ENCODE measurements around the gene KCNK17. TPM values are rescaled to one million over a fixed set of nuclear protein-coding genes. Genes with fewer than 3 reads are reported as not detected.

KCNK17 gene
- total and polyA plus RNA-seq, 2 of the 8 experiments (the other 6 are each of a cell fraction or from before 2014, with no cell fraction given) = 2.9 to 3.4 TPM

DNA sequence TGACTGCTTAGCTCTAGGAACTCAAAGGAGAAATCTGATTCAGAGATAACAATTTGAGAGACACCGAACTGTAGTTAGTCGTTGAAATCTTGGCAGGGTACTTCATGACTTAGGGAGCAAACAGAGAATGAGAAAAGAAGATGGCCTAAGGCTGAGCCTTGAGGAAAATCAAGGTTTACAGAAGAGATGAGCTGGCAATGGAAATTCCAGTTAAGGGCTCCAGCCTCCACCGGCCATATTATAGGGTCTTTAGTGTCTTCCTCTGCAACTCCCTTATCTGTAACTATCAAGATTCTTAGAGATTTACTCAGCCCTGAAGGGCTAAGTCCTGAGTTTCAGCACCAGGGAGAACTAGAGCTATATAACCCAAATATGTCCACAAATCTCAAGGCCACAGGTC, 26.6 kb downstream of the KCNK17 start:
- Histone ChIP-seq H4K8ac (ENCODE audit: extremely low read depth, insufficient read depth, low read length) (no peak overlapping the region), H3K4ac (replicated peaks; ENCODE audit: insufficient read length, low read depth, low read length) (no peak overlapping the region), H3K79me2 (ENCODE audit: control insufficient read depth in 1 of 2, insufficient read depth in 2 of 2, low read length in 2 of 2) (no peaks in the 10 kb centered on the region), H3K4me2 (ENCODE audit: insufficient read depth in 1 of 2, low read depth in 2 of 2, low read length in 2 of 2) (no peak overlapping the region), H3K79me1 (ENCODE audit: low read depth, low read length) (no peaks in the 10 kb centered on the region), H3K27me3 (replicated peaks in 1 of 4; ENCODE audit: control insufficient read depth in 3 of 4, extremely low read depth in 1 of 4, insufficient read depth in 3 of 4, low read length in 3 of 4) (peaks cover 0 to 5% (median under 1%) of the 10 kb centered on the region in 4 experiments; a peak in 3 of 7 replicates), H3K23me2 (ENCODE audit: low read depth, low read length) (no peaks in the 10 kb centered on the region; the same call in none of the 2 replicates), H4K20me1 (replicated peaks in 1 of 2; ENCODE audit: control insufficient read depth in 1 of 2, insufficient read depth in 2 of 2, low read length in 2 of 2) (no peaks in the 10 kb centered on the region), H3K36me3 (ENCODE audit: control insufficient read depth in 2 of 4, insufficient read depth in 4 of 4, low read length in 3 of 4) (no peaks in the 10 kb centered on the region), H4K5ac (ENCODE audit: insufficient read length, low read depth, low read length) (no peak overlapping the region), H3K4me3 (ENCODE audit: extremely low read depth in 1 of 4, insufficient read depth in 2 of 4, low read depth in 3 of 4, low read length in 4 of 4) (no peak overlapping the region), H2BK15ac (ENCODE audit: low read length) (no peak overlapping the region), H2AFZ (ENCODE audit: low read length) (no peak overlapping the region), H4K91ac (replicated peaks; ENCODE audit: insufficient read length, low read length) (no peak overlapping the region), H2BK20ac (ENCODE audit: low read length) (no peak overlapping the region), H3K23ac (ENCODE audit: insufficient read length) (no peak overlapping the region), H3K56ac (replicated peaks; ENCODE audit: insufficient read length, low read depth, low read length) (no peak overlapping the region), H3K27ac (ENCODE audit: low read depth, low read length) (no peak overlapping the region), H3K9me3 (ENCODE audit: insufficient read depth in 2 of 2, low read depth in 1 of 2, low read length in 1 of 2) (no peaks in the 10 kb centered on the region), H3K18ac (ENCODE audit: extremely low read depth, low read length) (no peak overlapping the region), H3K4me1 (replicated peaks in 1 of 4; ENCODE audit: control insufficient read depth in 3 of 4, insufficient read depth in 4 of 4, low read length in 3 of 4) (peaks cover 0 to 13% (median 9%) of the 10 kb centered on the region in 4 experiments; a peak in 6 of 7 replicates), H2BK120ac (replicated peaks; ENCODE audit: low read depth, low read length) (no peak overlapping the region), H2AK5ac (ENCODE audit: low read depth, low read length) (no peak overlapping the region), H3K9ac (replicated peaks in 1 of 4; ENCODE audit: extremely low read depth in 1 of 4, low read depth in 3 of 4, low read length in 3 of 4) (no peak overlapping the region), H3K14ac (ENCODE audit: insufficient read length) (no peak overlapping the region), H2BK12ac (ENCODE audit: low read depth, low read length) (no peak overlapping the region), H2BK5ac (ENCODE audit: low read depth, low read length) (no peak overlapping the region)
- FAIRE-seq (no peak), DNase-seq (ENCODE audit: low read depth in 1 of 2, low spot score in 2 of 2) (no peak)
- ChIA-PET CTCF (ENCODE audit: partially characterized antibody) (interaction anchor here (1.0 to 47.4 kb wide), 3 partner anchors 14 to 121 kb away, joined by 3 to 1738 read pairs (median 143); partner anchors contain the start of gene KCNK5), POLR2A (ENCODE audit: partially characterized antibody) (no interaction called here)
- 91% methylated on average over 3 of the region's 3 CpGs; no CpG with 5 or more reads in 1 of the 2 experiments for WGBS, 2 experiments (ENCODE audit: extremely low coverage in 1 of 2, insufficient coverage in 1 of 2, insufficient read length in 1 of 2, insufficient replicate concordance in 2 of 2, low coverage in 1 of 2, low lambda C conversion rate in 2 of 2, missing lambda C conversion rate in 1 of 2)
- no peak for TF ChIP-seq CEBPB (IDR thresholded peaks at IDR 0.05; ENCODE audit: low read depth, low read length)
- no peak for TF ChIP-seq NANOG (IDR thresholded peaks at IDR 0.05; ENCODE audit: insufficient read depth, low read depth, low read length, poor library complexity, severe bottlenecking)
- TF ChIP-seq POU5F1 (IDR thresholded peaks at IDR 0.05; ENCODE audit: low read depth, low read length) = no peak
- no peak for TF ChIP-seq CHD2 (IDR thresholded peaks at IDR 0.05; ENCODE audit: low read length)
- no peak for TF ChIP-seq RFX5 (IDR thresholded peaks at IDR 0.05; ENCODE audit: borderline replicate concordance, low read depth, low read length)

All from H1 (cell line).